ENCODE measurements around the gene FAP.
A peak's percentile ranks its signal among the peaks of the same experiment; 100 is the strongest.

FAP gene

GRCh38 chr2:162243294-162243693 is at the start of gene FAP:
FAP (minus strand) TSS chr2:162243445; CDS start chr2:162243327, 118 bp downstream.
- no peak for DNase-seq

- no peak for DNase-seq
Measured at GRCh38 chr2:162291748-162292147, 48.5 kb upstream of the FAP start.

GRCh38 chr2:162282765-162283425 is 39.6 kb upstream of the FAP start:
- DNase-seq = no peak

- DNase-seq = no peak
Measured at GRCh38 chr2:162280654-162281053, 37.4 kb upstream of the FAP start.

- no peak for DNase-seq
Measured at GRCh38 chr2:162277381-162277780, 34.1 kb upstream of the FAP start.

- no peak for DNase-seq
Measured at GRCh38 chr2:162267996-162268395, 24.8 kb upstream of the FAP start.

GRCh38 chr2:162267496-162267895 is 24.3 kb upstream of the FAP start:
- no peak for DNase-seq

GRCh38 chr2:162266460-162266760 is 23.2 kb upstream of the FAP start:
- DNase-seq = no peak

- DNase-seq = no peak
Measured at GRCh38 chr2:162265666-162266459, 22.6 kb upstream of the FAP start.

- DNase-seq = peak; percentile 27
Measured at GRCh38 chr2:162261032-162261945, 18.0 kb upstream of the FAP start.

GRCh38 chr2:162258686-162259085 is 15.4 kb upstream of the FAP start:
- no peak for DNase-seq

- DNase-seq = no peak
Measured at GRCh38 chr2:162258169-162258568, 14.9 kb upstream of the FAP start.

GRCh38 chr2:162257425-162257824 is 14.2 kb upstream of the FAP start:
- DNase-seq = no peak

GRCh38 chr2:162256591-162256991 is 13.3 kb upstream of the FAP start:
- no peak for DNase-seq

GRCh38 chr2:162254236-162254871 is 11.1 kb upstream of the FAP start:
- no peak for DNase-seq

- no peak for DNase-seq
Measured at GRCh38 chr2:162253435-162253834, 10.2 kb upstream of the FAP start.

- DNase-seq = no peak
Measured at GRCh38 chr2:162252153-162252552, 8.9 kb upstream of the FAP start.

- no peak for DNase-seq
Measured at GRCh38 chr2:162245781-162246180, 2.5 kb upstream of the FAP start.

GRCh38 chr2:162245061-162245460 is 1.8 kb upstream of the FAP start:
- DNase-seq = no peak

- no peak for DNase-seq
Measured at GRCh38 chr2:162244541-162245031, 1.3 kb upstream of the FAP start.

GRCh38 chr2:162243715-162244114 is 470 bp upstream of the FAP start:
- DNase-seq = no peak

- DNase-seq = no peak
Measured at GRCh38 chr2:162242586-162243280, 512 bp downstream of the FAP start.

Measured in activated CD4-positive, alpha-beta T cell treated with anti-CD3 and anti-CD28 coated beads, Interleukin-2, amount 50 U/mL, for 16 hours (primary cell).